ENCODE data around the gene WWC2.

The WWC2 gene

GRCh38 chr4:183287677-183288076 lies 188.6 kb downstream of the WWC2 start:
- TF ChIP-seq, protein P1, sequence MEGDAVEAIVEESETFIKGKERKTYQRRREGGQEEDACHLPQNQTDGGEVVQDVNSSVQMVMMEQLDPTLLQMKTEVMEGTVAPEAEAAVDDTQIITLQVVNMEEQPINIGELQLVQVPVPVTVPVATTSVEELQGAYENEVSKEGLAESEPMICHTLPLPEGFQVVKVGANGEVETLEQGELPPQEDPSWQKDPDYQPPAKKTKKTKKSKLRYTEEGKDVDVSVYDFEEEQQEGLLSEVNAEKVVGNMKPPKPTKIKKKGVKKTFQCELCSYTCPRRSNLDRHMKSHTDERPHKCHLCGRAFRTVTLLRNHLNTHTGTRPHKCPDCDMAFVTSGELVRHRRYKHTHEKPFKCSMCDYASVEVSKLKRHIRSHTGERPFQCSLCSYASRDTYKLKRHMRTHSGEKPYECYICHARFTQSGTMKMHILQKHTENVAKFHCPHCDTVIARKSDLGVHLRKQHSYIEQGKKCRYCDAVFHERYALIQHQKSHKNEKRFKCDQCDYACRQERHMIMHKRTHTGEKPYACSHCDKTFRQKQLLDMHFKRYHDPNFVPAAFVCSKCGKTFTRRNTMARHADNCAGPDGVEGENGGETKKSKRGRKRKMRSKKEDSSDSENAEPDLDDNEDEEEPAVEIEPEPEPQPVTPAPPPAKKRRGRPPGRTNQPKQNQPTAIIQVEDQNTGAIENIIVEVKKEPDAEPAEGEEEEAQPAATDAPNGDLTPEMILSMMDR (conservative IDR thresholded peaks at IDR 0.05; ENCODE audit: low read depth) = no peak
- no peak overlapping the region for H3K27ac ChIP-seq
- ChIA-PET CTCF (interaction anchor here (0.6 kb wide), 1 partner anchor 235 kb away, joined by 4 read pairs; no protein-coding TSS in a partner anchor), POLR2A (ENCODE audit: low non-redundant PET) (no interaction called here)
- DNase-seq (ENCODE audit: low spot score) = no peak

DNA sequence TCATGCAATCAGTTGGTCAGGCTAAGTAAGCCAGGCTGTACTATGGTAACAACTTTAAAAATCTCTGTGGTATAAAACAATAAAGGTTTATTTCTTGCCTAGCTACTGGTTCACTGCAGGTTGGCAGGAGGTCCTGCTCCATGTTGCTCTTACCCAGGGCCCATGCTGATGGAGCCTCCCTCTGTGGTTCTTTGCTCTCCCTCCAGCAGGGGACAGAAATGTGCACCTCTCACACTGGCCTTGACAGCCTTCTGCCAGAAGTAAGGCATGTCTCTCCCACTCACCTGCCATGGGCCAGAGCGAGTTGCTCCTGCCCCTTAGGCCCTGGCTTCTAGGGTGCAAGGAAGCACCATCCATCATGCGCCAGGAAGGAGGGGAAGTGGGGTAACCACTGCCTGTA lies 189.9 kb downstream of the WWC2 start:
- CTCF ChIA-PET = no interaction called here
- POLR2A ChIA-PET (ENCODE audit: low non-redundant PET) = no interaction called here
- TF ChIP-seq, protein P1 (conservative IDR thresholded peaks at IDR 0.05; ENCODE audit: low read depth) = no peak
- DNase-seq (ENCODE audit: low spot score) = no peak
- no peak overlapping the region for H3K27ac ChIP-seq

DNA sequence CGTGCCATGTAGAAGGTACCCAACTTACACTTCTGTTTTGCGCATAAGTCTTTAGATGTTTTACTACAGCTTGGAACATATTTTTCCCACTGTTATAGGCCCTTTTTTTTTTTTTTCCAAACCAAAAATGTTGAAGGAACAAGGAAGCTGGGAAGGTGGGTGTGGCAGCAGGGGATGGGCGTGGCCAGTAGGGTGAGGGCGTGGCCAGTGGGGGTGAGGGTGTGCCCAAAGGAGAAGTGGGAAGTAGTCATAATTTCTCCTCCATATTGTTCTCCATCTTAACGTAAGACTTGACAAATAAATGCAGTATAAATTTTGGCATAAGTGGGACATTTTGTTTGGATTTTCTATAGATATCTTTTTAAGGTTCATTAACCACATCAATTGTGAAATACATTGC lies 190.6 kb downstream of the WWC2 start:
- ChIA-PET CTCF (no interaction called here), POLR2A (ENCODE audit: low non-redundant PET) (no interaction called here)
- peak; percentile 23 for DNase-seq (ENCODE audit: low spot score)
- H3K27ac ChIP-seq = no peak overlapping the region
- TF ChIP-seq, protein P1 (conservative IDR thresholded peaks at IDR 0.05; ENCODE audit: low read depth) = no peak

DNA sequence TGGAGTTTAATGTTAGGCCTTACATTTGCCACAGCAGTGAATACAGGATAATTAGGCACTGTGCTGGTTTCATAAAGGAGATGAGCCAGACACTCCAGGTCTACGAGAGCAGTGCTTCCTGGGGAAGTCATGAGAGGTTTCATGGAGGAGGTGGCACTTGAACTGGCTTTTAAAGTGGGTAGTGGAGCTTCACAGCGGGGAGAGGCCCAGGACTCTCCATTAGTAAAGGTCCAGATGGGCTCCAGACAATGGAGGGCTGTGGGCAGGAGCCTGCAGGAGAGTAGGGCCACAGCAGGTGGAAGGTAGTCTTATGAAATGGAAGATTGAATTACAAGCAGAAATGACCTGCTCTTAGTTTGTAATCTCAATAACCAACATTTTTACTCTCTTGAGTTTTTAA lies 192.0 kb downstream of the WWC2 start:
- TF ChIP-seq, protein P1 (conservative IDR thresholded peaks at IDR 0.05; ENCODE audit: low read depth) = no peak
- H3K27ac ChIP-seq = no peak overlapping the region
- ChIA-PET POLR2A (ENCODE audit: low non-redundant PET) (no interaction called here), CTCF (interaction anchor here (0.6 kb wide), 1 partner anchor 205 kb away, joined by 5 read pairs; no protein-coding TSS in a partner anchor)
- DNase-seq (ENCODE audit: low spot score) = no peak

DNA sequence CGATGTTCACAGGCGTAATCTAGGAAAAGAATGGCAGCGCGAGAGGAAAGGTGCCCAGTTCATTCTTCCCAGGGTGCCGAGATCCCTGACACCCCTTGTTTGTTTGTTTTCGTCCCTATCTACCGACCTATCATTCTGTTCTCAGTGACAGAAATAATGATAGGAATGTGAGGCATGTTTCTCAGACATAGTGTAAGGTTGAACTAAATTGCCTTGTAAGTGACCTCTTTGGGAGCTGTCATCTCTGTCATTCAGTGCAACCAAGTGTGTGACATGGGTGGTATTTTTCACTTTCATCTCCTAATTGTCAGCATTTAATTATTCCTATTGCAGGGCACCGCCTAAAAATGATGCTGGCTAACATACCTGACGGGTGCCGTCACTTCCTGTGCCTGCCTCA lies 196.7 kb downstream of the WWC2 start:
- no peak overlapping the region for H3K27ac ChIP-seq
- DNase-seq (ENCODE audit: low spot score) = no peak
- ChIA-PET CTCF (no interaction called here), POLR2A (ENCODE audit: low non-redundant PET) (no interaction called here)
- TF ChIP-seq, protein P1 (conservative IDR thresholded peaks at IDR 0.05; ENCODE audit: low read depth) = no peak

- TF ChIP-seq, protein P1 (conservative IDR thresholded peaks at IDR 0.05; ENCODE audit: low read depth) = no peak
- H3K27ac ChIP-seq = no peak overlapping the region
- no peak for DNase-seq (ENCODE audit: low spot score)
- CTCF ChIA-PET = interaction anchor here (0.6 kb wide), 3 partner anchors 106 to 254 kb away, joined by 3 to 4 read pairs (median 3); no protein-coding TSS in a partner anchor
- POLR2A ChIA-PET (ENCODE audit: low non-redundant PET) = no interaction called here
Observed at GRCh38 chr4:183297675-183298074, 198.6 kb downstream of the WWC2 start.

DNA sequence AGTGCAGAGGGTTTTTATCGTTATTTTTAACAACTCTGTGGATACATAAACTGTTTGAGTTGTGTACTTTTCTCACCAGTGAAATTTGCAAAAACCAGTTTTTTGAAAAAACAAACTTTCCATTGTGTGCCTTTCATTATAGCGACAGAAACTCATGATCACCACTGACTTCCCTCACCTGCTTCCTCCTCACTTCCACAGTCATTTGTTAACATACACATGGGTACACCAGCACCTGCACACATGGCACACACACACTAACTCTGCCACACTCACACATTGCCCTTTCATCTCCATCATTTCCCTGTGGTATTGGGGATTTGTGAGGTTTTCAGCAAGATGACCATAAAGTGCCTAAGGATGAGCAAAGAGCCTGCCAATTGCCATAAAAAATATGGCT lies 200.4 kb downstream of the WWC2 start:
- TF ChIP-seq, protein P1 (conservative IDR thresholded peaks at IDR 0.05; ENCODE audit: low read depth) = no peak

More for the DNA sequence above, 200.4 kb downstream of the WWC2 start:
- POLR2A ChIA-PET (ENCODE audit: low non-redundant PET) = no interaction called here
- CTCF ChIA-PET = no interaction called here
- no peak overlapping the region for H3K27ac ChIP-seq
- DNase-seq (ENCODE audit: low spot score) = no peak
